AG08396 (cell line): ENCODE results near the gene ERO1A.

Source experiments
- DNase-seq: peaks from one replicate; pipeline ENCODE4 v3.0.0; 2012; ENCODE audit warnings: low spot score, mixed read lengths

The ERO1A gene

GRCh38 chr14:52700701-52701172 is 5.4 kb upstream of the ERO1A start:
- DNase-seq: no peak

- DNase-seq: peak; percentile 27
These were observed 437 bp downstream of the ERO1A start for GRCh38 chr14:52694761-52695480.

GRCh38 chr14:52693532-52693931 is 1.8 kb downstream of the ERO1A start:
- DNase-seq: no peak

- no peak for DNase-seq
These were observed 2.3 kb downstream of the ERO1A start for GRCh38 chr14:52693036-52693435.

- DNase-seq: peak; percentile 34
These were observed 3.0 kb downstream of the ERO1A start for GRCh38 chr14:52692248-52692962.

GRCh38 chr14:52690983-52691760 is 4.2 kb downstream of the ERO1A start:
- DNase-seq: no peak

GRCh38 chr14:52686176-52686575 is 9.2 kb downstream of the ERO1A start:
- no peak for DNase-seq

GRCh38 chr14:52683985-52684520 is 11.3 kb downstream of the ERO1A start:
- DNase-seq: no peak

GRCh38 chr14:52678591-52678990 is 16.8 kb downstream of the ERO1A start:
- no peak for DNase-seq

GRCh38 chr14:52663850-52664249 is 31.5 kb downstream of the ERO1A start:
- DNase-seq: no peak

GRCh38 chr14:52661314-52661713 is 34.0 kb downstream of the ERO1A start:
- no peak for DNase-seq

- DNase-seq: no peak
These were observed 34.5 kb downstream of the ERO1A start for GRCh38 chr14:52660832-52661231.

GRCh38 chr14:52660325-52660724 is 35.0 kb downstream of the ERO1A start:
- no peak for DNase-seq

- no peak for DNase-seq
These were observed 38.5 kb downstream of the ERO1A start for GRCh38 chr14:52656905-52657304.

GRCh38 chr14:52650774-52651173 is 44.6 kb downstream of the ERO1A start:
- DNase-seq: no peak

- no peak for DNase-seq
These were observed 45.8 kb downstream of the ERO1A start for GRCh38 chr14:52649511-52649910.

GRCh38 chr14:52641745-52642144 is 53.6 kb downstream of the ERO1A start:
- no peak for DNase-seq

GRCh38 chr14:52640137-52640536 is 55.2 kb downstream of the ERO1A start:
- DNase-seq: no peak

- DNase-seq: no peak
These were observed 75.7 kb downstream of the ERO1A start for GRCh38 chr14:52619687-52620086.

- no peak for DNase-seq
These were observed 76.8 kb downstream of the ERO1A start for GRCh38 chr14:52618602-52619001.

- no peak for DNase-seq
These were observed 85.2 kb downstream of the ERO1A start for GRCh38 chr14:52610187-52610586.

GRCh38 chr14:52609445-52610044 is 85.8 kb downstream of the ERO1A start:
- DNase-seq: no peak
